OCI-LY1 (cell line): ENCODE data around the gene HDGFL3.

Experiments used
- H2AFZ ChIP-seq: fragments of 200-600 bp; sonication (generic), shearing (Covaris generic); 2 replicates; pipeline ENCODE4 v1.6.0; 2014; ENCODE audit warnings: antibody characterized with exemption, mild to moderate bottlenecking, low read length
- H3F3A ChIP-seq: fragments of 200-600 bp; sonication (generic), shearing (Covaris generic); 2 replicates; pipeline ENCODE4 v1.6.0; 2014; ENCODE audit warnings: mild to moderate bottlenecking, antibody characterized with exemption, low read length, moderate library complexity; ENCODE audit not compliant: insufficient read depth
- H3K27ac ChIP-seq: fragments of 200-600 bp; sonication (generic); 2 replicates; pipeline ENCODE4 v1.5.1; 2014; ENCODE audit warnings: low read length, mixed run types, mild to moderate bottlenecking, low read depth; ENCODE audit not compliant: poor library complexity, severe bottlenecking
- H3K27me3 ChIP-seq: fragments of 200-600 bp; sonication (generic); 2 replicates; pipeline ENCODE4 v1.6.0; 2014; ENCODE audit warnings: antibody characterized with exemption, mild to moderate bottlenecking, low read length, moderate library complexity; ENCODE audit not compliant: insufficient read depth
- H3K36me3 ChIP-seq: fragments of 200-600 bp; sonication (generic); 2 replicates; pipeline ENCODE4 v1.6.1; 2014; ENCODE audit warnings: mild to moderate bottlenecking, antibody characterized with exemption, low read length, moderate library complexity, mixed read lengths; ENCODE audit not compliant: insufficient read depth
- H3K4me1 ChIP-seq: fragments of 200-600 bp; sonication (generic); 2 replicates; pipeline ENCODE4 v1.5.1; 2014; ENCODE audit warnings: mild to moderate bottlenecking, low read length, moderate library complexity; ENCODE audit not compliant: insufficient read depth, severe bottlenecking
- H3K4me2 ChIP-seq: fragments of 200-600 bp; sonication (generic), shearing (Covaris generic); 2 replicates; pipeline ENCODE4 v1.6.1; 2014; ENCODE audit warnings: low read length
- H3K4me3 ChIP-seq: fragments of 200-600 bp; sonication (generic); 2 replicates; pipeline ENCODE4 v1.5.1; 2014; ENCODE audit warnings: low read length, low read depth, mild to moderate bottlenecking, mixed read lengths; ENCODE audit not compliant: poor library complexity, severe bottlenecking
- H3K79me2 ChIP-seq: fragments of 200-600 bp; shearing (Covaris generic); 2 replicates; pipeline ENCODE4 v1.6.1; 2016; ENCODE audit warnings: mixed run types, low read length, mixed read lengths; ENCODE audit not compliant: insufficient read depth
- H3K9ac ChIP-seq: fragments of 200-600 bp; sonication (generic), shearing (Covaris generic); 2 replicates; pipeline ENCODE4 v1.6.1; 2014; ENCODE audit warnings: mild to moderate bottlenecking, low read length, mixed read lengths
- H3K9me2 ChIP-seq: fragments of 200-600 bp; sonication (generic), shearing (Covaris generic); 2 replicates; pipeline ENCODE4 v1.6.1; 2014; ENCODE audit warnings: low read depth, mild to moderate bottlenecking, low read length, mixed read lengths
- H3K9me3 ChIP-seq: fragments of 200-600 bp; shearing (Covaris generic); 2 replicates; pipeline ENCODE4 v1.6.1; 2014; ENCODE audit warnings: low read length, mixed read lengths
- H4K20me1 ChIP-seq: fragments of 200-600 bp; sonication (generic), shearing (Covaris generic); 2 replicates; pipeline ENCODE4 v1.6.0; 2016; ENCODE audit warnings: mild to moderate bottlenecking, low read length; ENCODE audit not compliant: insufficient read depth
- CTCF ChIP-seq: fragments of 200-600 bp; sonication (generic), shearing (Covaris generic); IDR thresholded peaks from 2 replicates; pipeline ENCODE4 v1.5.1; 2017; ENCODE audit warnings: mild to moderate bottlenecking, antibody characterized with exemption, low read length, moderate library complexity, mixed read lengths
- EZH2 ChIP-seq: fragments of 200-600 bp; sonication (generic), shearing (Covaris generic); IDR thresholded peaks from 2 replicates; pipeline ENCODE4 v1.8.0; 2017; ENCODE audit warnings: borderline replicate concordance, mixed run types, mild to moderate bottlenecking, antibody characterized with exemption, low read length, moderate library complexity, mixed read lengths

The HDGFL3 gene

GRCh38 chr15:83210619-83211018 is 3.0 kb upstream of the HDGFL3 start:
- H3F3A ChIP-seq, result no peaks in the 10 kb centered on the region
- H2AFZ ChIP-seq, result no peak overlapping the region
- no peak for TF ChIP-seq CTCF
- TF ChIP-seq EZH2, result no peak
- H3K27me3 ChIP-seq, result no peaks in the 10 kb centered on the region
- H3K36me3 ChIP-seq, result no peaks in the 10 kb centered on the region
- H3K4me3 ChIP-seq, result no peak overlapping the region
- no peaks in the 10 kb centered on the region for H3K79me2 ChIP-seq
- H3K9ac ChIP-seq, result no peak overlapping the region
- no peaks in the 10 kb centered on the region for H3K9me3 ChIP-seq
- H3K4me1 ChIP-seq, result no peaks in the 10 kb centered on the region
- no peak overlapping the region for H3K4me2 ChIP-seq
- no peak overlapping the region for H3K27ac ChIP-seq
- H3K9me2 ChIP-seq, result no peaks in the 10 kb centered on the region
- no peaks in the 10 kb centered on the region for H4K20me1 ChIP-seq

GRCh38 chr15:83209333-83209732 is 1.7 kb upstream of the HDGFL3 start:
- no peaks in the 10 kb centered on the region for H3K27me3 ChIP-seq
- no peaks in the 10 kb centered on the region for H3K79me2 ChIP-seq
- H2AFZ ChIP-seq, result no peak overlapping the region
- H3F3A ChIP-seq, result no peaks in the 10 kb centered on the region
- no peaks in the 10 kb centered on the region for H3K36me3 ChIP-seq
- no peaks in the 10 kb centered on the region for H3K9me3 ChIP-seq
- H3K4me1 ChIP-seq, result no peaks in the 10 kb centered on the region
- TF ChIP-seq EZH2 (no peak), CTCF (no peak)
- H3K9me2 ChIP-seq, result no peaks in the 10 kb centered on the region
- no peak overlapping the region for H3K4me3 ChIP-seq
- no peak overlapping the region for H3K27ac ChIP-seq
- no peak overlapping the region for H3K9ac ChIP-seq
- no peak overlapping the region for H3K4me2 ChIP-seq
- H4K20me1 ChIP-seq, result no peaks in the 10 kb centered on the region

GRCh38 chr15:83208367-83208661 is 691 bp upstream of the HDGFL3 start:
- no peak overlapping the region for H2AFZ ChIP-seq
- no peaks in the 10 kb centered on the region for H3K27me3 ChIP-seq
- no peaks in the 10 kb centered on the region for H4K20me1 ChIP-seq
- no peak overlapping the region for H3K27ac ChIP-seq
- no peaks in the 10 kb centered on the region for H3K79me2 ChIP-seq
- peak overlapping the region; percentile 32; the same call in 1 of the 2 replicates for H3K4me2 ChIP-seq
- H3F3A ChIP-seq, result no peaks in the 10 kb centered on the region
- no peak overlapping the region for H3K9ac ChIP-seq
- no peak for TF ChIP-seq EZH2
- no peak for TF ChIP-seq CTCF
- H3K36me3 ChIP-seq, result no peaks in the 10 kb centered on the region
- H3K4me3 ChIP-seq, result peak overlapping the region; percentile 40
- H3K9me2 ChIP-seq, result no peaks in the 10 kb centered on the region
- no peaks in the 10 kb centered on the region for H3K9me3 ChIP-seq
- H3K4me1 ChIP-seq, result no peaks in the 10 kb centered on the region
